CD4-positive, alpha-beta T cell treated with Interferon gamma for 1 hour (primary cell): Measurements from ENCODE around the gene CHCT1.
"Not testable (repeated sequence)": the region's sequence is repeated elsewhere in the genome, so short reads cannot be mapped to it uniquely, and the experiment has no call there.

Experiments used
- DNase-seq: peaks from one replicate; pipeline ENCODE4 v3.0.0-alpha.2; 2020

CHCT1 gene

GRCh38 chr17:60401819-60402218, 20.5 kb upstream of the CHCT1 start:
- no peak for DNase-seq

GRCh38 chr17:60403523-60403810, 18.8 kb upstream of the CHCT1 start:
- DNase-seq = no peak

GRCh38 chr17:60403962-60404361, 18.3 kb upstream of the CHCT1 start:
- no peak for DNase-seq

- DNase-seq = no peak
These were observed 15.4 kb upstream of the CHCT1 start for GRCh38 chr17:60406887-60407286.

DNA sequence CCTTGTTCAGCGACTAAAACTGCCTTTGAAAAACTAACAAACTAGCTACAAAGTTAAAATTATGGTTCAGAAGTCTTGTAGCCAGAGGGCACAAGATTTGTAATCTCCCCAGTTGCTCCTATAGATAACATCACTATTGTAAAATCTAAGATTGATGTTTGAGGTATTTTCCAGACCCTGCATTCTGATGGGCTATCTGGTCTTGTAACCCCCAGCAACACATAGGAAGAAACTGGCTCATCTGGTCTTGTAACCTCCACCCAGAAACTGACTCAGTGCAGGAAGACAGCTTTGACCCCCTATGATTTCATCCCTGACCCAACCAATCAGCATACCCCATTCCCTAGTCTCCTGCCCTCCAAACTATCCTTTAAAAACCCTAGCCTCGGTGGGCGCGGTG, 12.3 kb upstream of the CHCT1 start:
- DNase-seq = no peak

GRCh38 chr17:60412701-60413100, 9.6 kb upstream of the CHCT1 start:
- DNase-seq = no peak

DNA sequence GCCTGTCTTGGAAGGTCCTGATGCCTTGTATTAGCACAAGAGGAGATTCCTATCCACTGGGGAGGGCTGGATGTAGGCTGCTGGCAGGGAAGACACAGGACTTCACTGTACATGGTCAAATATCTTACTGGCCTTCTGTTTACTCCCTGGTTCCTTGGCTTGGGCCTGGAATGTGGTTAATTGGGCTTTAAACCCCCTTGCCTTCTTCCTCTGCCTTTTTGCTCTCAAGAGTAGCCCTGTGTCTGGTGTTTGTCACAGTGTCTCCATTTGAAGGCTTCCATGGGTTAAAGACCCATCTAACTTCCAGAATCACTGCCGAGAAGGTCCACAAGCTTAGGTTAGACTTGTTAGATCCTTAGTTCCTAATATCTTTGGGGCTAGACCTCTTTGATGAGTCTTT, 7.1 kb upstream of the CHCT1 start:
- DNase-seq = no peak

- no peak for DNase-seq
These were observed 5.8 kb upstream of the CHCT1 start for GRCh38 chr17:60416368-60416925.

DNA sequence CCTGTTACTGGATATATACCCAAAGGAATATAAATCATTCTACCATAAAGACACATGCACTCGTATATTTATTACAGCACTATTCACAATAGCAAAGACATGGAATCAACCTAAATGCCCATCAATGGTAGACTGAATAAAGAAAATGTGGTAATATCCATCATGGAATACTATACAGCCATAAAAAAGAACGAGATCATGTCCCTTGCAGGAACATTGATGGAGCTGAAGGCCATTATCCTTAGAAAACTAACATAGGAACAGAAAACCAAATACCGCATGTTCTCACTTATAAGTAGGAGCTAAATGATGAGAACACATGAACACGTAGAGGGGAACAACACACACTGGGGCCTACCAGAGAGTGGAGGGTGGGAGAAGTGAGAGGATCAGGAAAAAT, 3.3 kb upstream of the CHCT1 start:
- DNase-seq = not testable (repeated sequence)

- DNase-seq = not testable (repeated sequence)
These were observed 2.4 kb upstream of the CHCT1 start for GRCh38 chr17:60419875-60420274.

GRCh38 chr17:60421273-60422161, 772 bp upstream of the CHCT1 start:
- DNase-seq = peak; percentile 78

DNA sequence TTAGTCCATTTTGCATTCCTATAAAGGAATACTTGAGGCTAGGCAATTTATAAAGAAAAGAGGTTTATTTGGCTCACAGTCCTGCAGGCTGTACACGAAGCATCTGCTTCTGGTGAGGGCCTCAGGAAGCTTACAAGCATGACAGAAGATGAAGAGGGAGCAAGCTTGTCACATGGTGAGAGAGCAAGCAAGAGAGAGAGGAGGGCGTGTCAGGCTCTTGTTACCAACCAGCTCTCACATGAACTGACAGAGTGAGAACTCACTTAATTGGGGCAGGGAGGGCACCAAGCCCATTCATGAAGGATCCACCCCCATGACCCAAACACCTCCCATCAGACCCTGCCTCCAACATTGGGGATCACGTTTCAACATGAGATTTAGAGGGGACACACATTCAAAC, 1.6 kb downstream of the CHCT1 start:
- no peak for DNase-seq

GRCh38 chr17:60425626-60426025, 3.3 kb downstream of the CHCT1 start:
- no peak for DNase-seq

- DNase-seq = no peak
These were observed 4.3 kb downstream of the CHCT1 start for GRCh38 chr17:60426596-60426995.

GRCh38 chr17:60428491-60428890, 6.2 kb downstream of the CHCT1 start:
- DNase-seq = not testable (repeated sequence)

DNA sequence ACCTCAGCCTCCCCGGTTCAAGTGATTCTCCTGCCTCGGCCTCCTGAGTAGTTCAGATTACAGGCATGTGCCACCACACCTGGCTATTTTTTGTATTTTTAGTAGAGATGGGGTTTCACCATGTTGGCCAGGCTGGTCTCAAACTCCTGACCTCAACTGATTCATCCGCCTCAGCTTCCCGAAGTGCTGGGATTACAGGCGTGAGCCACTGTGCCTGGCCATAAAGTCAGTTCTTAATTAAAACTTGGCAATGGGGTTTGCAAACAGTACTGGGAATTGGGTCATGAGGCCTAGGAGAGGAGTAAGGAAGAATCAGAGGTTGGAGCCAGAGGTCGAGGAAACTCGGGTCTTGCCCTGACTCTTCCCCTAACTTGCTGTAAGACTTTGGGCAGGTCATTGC, 8.3 kb downstream of the CHCT1 start:
- not testable (repeated sequence) for DNase-seq

GRCh38 chr17:60433021-60433997, 11.0 kb downstream of the CHCT1 start:
- DNase-seq = not testable (repeated sequence)

- peak; percentile 43 for DNase-seq
These were observed 13.2 kb downstream of the CHCT1 start for GRCh38 chr17:60435244-60436167.

GRCh38 chr17:60436676-60437075, 14.4 kb downstream of the CHCT1 start:
- DNase-seq = no peak

DNA sequence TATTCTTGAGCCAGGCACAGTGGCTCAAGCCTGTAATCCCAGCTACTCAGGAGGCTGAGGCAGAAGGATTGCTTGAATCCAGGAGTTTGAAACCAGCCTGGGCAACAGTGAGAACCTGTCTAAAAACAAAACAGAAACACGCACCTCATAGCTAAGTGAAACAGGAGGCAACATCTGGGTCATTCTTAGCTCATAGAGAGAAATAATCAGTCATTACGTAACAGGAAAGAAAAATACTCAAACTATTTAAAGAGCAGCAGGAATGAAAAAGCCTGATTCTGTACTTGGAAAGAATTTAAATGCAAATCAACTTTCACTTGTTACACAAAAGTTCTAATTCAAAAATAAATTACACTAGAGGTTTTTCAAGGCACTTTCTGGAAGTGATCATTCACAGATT, 17.2 kb downstream of the CHCT1 start:
- DNase-seq = no peak

DNA sequence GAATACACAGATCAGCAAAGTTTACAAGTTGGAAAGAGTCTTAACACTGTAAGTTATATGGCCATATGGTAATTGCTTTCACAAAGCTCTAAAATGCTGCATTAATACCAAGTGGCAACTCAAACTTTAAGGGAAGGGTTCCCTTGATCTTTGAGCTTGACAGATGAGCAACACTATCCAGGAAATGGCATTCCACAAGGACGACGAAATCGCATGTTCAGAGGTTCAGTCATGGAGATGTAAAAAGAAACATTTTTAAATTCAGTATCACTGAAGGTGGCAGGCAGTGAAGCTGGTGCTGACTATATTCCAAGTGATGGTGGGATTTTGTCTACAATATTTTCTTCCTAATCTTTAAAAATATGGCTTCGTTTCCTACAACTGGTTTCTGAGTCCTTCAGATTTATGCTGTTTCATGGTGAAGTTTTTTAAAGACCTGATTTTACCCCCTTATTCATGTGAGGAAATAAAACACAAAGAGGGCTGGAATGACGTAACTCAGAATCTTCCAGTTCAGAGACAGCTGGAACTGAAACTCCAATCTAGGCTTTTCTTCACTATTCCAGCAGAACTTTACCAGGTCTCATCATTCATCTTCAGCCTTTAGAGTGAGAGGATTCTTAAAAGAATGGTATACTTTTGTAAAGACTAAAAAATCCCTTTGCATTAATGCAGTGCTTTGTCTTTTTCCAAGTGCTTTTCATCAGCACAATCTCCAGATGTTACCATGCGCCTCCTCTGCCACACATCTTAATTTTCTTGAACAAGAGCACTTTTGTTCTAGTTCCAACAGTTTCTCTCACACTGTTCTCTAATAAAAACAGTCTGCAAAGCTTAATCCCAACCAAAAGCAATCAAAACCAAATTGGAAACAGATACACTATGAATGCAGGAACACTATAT, 20.2 kb downstream of the CHCT1 start:
- DNase-seq = no peak
